Left cardiac atrium (tissue), 4 donors: ENCODE measurements around the gene ARHGAP42. TPM values are rescaled to one million over a fixed set of nuclear protein-coding genes. Genes with fewer than 3 reads are reported as not detected.

Source experiments
- ATAC-seq, 2 donors: fragments of 200-7000 bp; cut with Tn5 transposase; one replicate each; pipeline ENCODE4 v1.9.1; 2020; ENCODE audit warnings: mild to moderate bottlenecking in 2 of 2, moderate library complexity in 2 of 2
- DNase-seq: peaks from one replicate; pipeline ENCODE4 v3.0.0-alpha.2; 2020
- intact Hi-C, 2 donors: fragments of 100-400 bp; cut with DNase I; formaldehyde crosslinking; loops; one replicate each; pipeline versions ENCODE4 v1.14.1 to v1.15.1; 2022 to 2023
- total RNA-seq, 2 donors: library from RNA; stranded (reverse); fragmentation: NEBNext Ultra II Directional; extraction: Animal tissue kit (Norgen Biotek cat#: 25700); gene quantifications; one replicate each; pipeline ENCODE4 v1.2.1, GENCODE V29; 2021
- donor health status: DM: no; HTN: yes; CAD: no.
- donor health status: DM: no; HTN: yes; CAD: no; lungs with severe emphysema.
- donor health status: DM: yes; HTN: yes; CAD: no.
- donor health status: Dilated cardiomyopathy.

ARHGAP42 gene
- total RNA-seq, 2 donors from 2014 or later, result 9.0 to 12.8 TPM

DNA sequence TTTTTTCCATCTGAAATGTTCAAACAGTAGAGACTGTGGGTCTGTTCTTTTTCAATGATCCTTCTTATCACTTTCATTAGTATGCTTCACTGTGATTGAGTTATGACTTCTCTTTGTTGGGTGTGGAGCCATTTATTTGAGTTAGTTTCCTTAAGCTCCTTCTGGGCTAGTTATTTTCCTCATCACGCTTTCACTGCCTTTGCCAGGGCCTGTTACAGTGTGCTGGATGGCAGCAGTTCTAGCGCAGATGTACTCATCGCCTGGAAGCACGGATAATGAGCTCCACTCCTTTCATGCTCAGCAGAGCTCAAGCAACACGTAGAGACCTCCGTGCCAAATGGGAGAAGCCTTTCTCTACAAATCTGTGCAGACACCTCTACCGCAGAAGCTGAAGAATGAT, 7.0 kb upstream of the ARHGAP42 start:
- intact Hi-C loops, result loop anchor here (5.0 to 10.0 kb wide), 4 partner anchors 103 to 252 kb away; no protein-coding TSS in a partner anchor
- DNase-seq (no peak), ATAC-seq (no peak)

- ATAC-seq (peak; percentile 38 to 60), DNase-seq (peak; percentile 46)
- intact Hi-C loops, result loop anchor here (5.0 to 10.0 kb wide), 4 partner anchors 104 to 251 kb away; no protein-coding TSS in a partner anchor
Measured at GRCh38 chr11:100681064-100681502, 6.0 kb upstream of the ARHGAP42 start.

DNA sequence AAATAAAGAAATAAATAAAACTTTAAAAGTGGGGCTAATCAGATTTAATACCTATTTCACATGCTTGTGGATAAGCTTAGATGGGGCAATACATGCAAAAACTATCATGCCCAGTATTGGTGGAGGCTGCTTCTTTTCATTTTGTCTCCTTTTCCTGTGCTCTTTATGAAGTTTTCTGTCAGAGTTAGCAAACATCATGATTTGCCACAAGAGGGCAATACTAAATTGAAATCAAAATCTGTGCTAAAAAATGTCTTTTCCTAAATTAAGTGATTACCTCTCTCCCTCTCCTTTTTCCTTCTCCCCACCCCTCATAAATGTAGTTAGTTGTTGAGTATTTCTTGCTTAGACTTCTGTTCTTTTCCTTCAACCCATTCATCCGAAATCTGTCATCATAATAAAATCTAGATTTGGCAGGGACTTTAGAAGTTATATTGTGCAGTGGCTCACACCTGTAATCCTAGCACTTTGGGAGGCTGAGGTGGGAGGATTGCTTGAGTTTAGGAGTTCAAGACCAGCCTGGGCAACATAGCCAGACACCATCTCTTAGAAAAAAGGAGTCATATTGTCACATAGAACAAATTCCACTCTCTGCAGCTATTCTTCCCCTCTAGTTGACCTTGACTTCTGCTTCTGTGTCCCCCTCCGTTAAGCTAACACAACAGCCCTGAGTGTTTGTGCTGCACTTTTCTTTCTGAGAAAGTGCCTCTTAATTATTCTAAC, 4.7 kb upstream of the ARHGAP42 start:
- no peak for DNase-seq
- ATAC-seq, result no peak
- intact Hi-C loops, result loop anchor here (2.0 to 10.0 kb wide), 5 partner anchors 105 to 250 kb away; no protein-coding TSS in a partner anchor

DNA sequence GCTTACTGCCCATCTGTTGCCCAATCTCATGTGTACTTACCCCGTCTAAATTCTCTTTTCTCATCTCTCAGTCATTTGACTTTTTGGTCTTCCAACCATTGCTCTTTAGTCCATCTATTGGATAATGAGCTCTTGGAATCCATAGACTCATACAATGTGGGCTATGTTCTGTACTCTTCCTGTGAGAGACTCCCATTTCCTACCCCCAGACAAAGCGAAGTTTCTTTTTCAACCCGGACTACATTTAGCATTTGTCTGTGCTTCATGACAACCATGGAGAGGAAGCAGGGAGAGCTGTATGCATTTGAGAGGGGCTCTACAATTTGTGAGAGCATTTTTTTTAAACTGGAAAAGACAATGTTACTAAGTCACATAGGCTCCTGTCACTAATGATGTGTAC, 4.0 kb upstream of the ARHGAP42 start:
- intact Hi-C loops, result loop anchor here (2.0 to 10.0 kb wide), 5 partner anchors 106 to 249 kb away; no protein-coding TSS in a partner anchor
- DNase-seq (no peak), ATAC-seq (no peak)

DNA sequence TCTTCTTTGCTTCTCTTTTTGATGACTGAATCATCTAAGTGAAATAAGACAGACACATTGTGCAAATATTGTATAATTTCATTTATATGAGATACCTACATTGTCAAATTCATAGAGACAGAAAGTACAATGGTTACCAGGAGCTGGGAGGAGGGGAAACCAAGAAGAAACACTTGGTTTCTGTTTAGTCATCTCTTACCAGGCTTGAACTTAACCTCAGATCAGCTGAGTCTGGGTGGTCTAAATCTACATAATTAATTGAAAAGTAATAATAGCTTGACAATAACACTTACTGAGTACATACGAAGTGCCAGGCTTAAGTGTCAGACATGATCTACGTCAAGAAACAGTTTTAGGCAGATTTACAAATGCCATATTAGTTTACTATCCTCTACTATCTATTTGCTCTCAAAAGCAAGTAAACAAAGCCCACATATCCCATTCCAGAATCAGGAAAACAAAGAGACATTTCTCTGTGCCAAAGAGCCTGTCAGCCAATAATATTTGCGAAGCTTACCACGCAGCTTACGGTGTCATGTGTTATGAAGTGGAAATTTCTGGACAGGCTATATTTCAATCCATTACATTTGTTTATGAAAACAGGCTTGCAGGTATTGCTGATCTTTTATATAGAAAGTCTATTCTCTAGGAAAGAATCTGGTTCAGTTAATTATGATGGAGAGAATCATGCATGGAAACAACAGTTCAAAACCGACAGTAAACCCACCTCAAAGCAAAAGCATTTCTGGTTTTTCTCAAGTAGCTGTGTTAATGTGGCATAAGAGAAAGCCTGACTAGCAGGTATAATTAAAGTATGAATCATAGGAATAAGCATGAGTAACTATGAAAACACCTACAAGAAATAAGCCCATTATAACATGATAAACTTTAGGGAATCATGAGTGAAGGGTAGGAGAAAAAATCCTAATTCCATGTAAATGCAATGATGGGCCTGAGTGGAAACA, 2.7 kb upstream of the ARHGAP42 start:
- intact Hi-C loops, result loop anchor here (5.0 to 10.0 kb wide), 4 partner anchors 107 to 248 kb away; no protein-coding TSS in a partner anchor
- DNase-seq (no peak), ATAC-seq (no peak)

DNA sequence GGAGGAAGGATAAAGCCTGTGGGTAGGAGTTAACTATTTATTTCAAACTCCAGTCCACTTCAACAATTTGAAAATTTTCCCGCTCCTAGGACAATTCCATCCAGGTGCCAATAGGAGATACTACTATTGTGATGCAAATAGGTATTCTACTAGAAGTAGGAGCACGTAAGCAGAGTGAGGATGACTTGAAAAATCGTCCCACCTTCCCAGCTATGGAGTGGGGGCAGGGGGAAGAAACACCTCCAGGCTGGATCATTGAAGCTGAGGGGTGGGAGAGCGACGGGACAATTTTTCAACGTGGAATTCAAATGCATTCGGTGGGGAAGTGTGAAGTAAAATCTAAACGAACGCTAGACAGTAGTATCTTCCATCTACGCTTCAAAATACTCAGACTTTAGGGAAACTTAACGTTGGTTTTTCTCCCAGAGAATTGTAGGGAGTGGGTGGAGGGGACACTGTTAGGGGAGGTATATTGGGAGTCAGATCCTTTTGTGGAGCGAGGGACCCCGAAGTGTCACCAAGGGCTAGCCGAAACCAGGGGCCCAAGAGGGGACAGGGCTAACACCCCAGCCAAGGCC, 523 bp upstream of the ARHGAP42 start:
- intact Hi-C loops, result loop anchor here in 1 of 2 donors (10.0 kb wide), 1 partner anchor 238 kb away; no protein-coding TSS in a partner anchor
- ATAC-seq, result no peak
- DNase-seq, result no peak

DNA sequence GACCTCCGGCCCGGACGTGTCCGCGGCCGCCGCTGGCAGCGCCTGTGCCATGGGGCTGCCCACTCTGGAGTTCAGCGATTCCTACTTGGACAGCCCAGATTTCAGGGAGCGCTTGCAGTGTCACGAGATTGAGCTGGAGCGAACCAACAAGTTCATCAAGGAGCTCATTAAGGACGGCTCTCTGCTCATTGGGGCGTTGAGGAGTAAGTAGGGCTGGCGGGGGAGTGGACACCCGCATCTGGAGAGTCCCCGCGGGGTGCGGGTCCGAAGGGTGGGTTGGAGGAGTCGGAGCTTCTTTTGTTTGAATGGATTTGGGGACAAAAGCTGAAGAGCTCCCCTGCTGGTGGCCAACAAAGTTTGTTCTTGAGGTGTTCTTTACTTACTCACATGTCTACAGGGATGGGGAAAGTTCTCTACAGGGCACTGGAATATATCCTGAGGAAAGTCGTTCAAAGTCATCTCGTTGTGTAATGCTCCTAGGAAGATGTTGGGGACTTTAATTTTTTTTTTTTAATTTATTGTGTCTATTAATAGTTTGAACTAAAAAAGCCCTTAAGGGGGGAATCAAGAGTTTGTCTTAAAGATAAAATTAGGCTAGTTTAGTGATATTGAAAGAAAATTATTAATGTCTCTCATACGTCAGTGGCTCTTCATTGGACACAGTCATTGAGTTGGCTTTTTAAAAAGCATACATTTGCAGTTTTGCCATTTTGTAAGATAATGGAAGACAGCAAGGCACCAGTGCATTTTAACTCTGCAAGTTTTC, 725 bp downstream of the ARHGAP42 start:
- peak; percentile 74 to 77 for ATAC-seq
- intact Hi-C loops, result loop anchor here in 1 of 2 donors (10.0 kb wide), 1 partner anchor 237 kb away; no protein-coding TSS in a partner anchor
- DNase-seq, result peak; percentile 49

GRCh38 chr11:100689141-100689540, 2.1 kb downstream of the ARHGAP42 start:
- ATAC-seq (no peak), DNase-seq (no peak)
- intact Hi-C loops, result loop anchor here in 1 of 2 donors (10.0 kb wide), 1 partner anchor 236 kb away; no protein-coding TSS in a partner anchor

DNA sequence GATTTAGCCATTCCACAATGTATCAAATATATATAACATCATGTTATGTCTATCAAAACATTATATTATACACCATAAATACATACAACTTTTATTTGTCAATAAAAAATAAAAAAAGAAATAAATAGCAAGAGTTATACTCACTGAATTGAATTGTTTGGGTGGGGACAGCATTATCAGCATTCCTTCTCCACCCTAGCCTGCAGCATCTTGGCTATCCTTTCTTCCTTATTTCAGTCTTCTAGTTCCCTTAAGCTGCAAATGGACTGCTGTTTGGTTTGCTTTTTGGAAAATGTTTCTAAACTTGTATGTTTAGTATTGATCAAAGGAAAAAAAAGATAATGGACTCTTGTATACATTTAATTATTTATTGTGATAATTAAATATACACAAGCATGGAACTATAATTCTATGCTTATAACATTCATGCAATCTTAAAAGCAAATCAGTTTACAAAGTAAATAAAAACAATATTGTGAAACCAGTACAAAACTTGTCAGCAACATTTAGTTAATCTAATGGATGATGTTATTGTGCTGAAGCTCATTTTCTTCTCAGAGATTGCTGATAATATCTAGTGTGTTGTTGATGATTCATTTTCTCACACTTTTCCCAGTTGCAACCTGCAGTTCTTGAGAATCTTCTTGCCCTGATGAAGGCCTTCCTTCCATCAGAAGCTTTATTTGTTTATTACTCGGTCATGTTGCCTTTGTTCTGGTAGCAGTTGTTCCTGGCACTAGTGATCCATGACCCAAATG, 5.0 kb downstream of the ARHGAP42 start:
- intact Hi-C loops, result no loop called here
- DNase-seq (no peak), ATAC-seq (no peak)

- intact Hi-C loops, result no loop called here
- DNase-seq (no peak), ATAC-seq (no peak)
Measured at GRCh38 chr11:100695911-100696310, 8.8 kb downstream of the ARHGAP42 start.

DNA sequence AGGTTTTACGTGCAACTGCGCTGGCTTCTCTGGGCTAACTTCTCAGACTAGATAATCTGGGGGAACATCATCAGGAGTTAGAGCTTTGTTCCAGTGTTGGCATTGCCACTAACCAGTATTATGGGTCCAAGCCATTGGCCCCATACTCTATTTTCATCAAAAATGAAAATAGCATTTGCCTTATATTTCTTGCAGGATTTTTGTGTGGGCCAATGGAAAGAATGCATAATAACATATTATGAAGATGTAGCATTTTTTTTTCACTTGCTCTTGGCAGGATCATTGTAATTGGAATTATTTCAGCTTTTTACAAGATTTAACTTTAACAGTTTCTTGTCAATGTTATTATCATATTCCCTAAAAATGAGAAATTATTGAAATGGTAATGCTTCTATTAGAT, 16.1 kb downstream of the ARHGAP42 start:
- ATAC-seq (no peak), DNase-seq (no peak)
- intact Hi-C loops, result no loop called here

DNA sequence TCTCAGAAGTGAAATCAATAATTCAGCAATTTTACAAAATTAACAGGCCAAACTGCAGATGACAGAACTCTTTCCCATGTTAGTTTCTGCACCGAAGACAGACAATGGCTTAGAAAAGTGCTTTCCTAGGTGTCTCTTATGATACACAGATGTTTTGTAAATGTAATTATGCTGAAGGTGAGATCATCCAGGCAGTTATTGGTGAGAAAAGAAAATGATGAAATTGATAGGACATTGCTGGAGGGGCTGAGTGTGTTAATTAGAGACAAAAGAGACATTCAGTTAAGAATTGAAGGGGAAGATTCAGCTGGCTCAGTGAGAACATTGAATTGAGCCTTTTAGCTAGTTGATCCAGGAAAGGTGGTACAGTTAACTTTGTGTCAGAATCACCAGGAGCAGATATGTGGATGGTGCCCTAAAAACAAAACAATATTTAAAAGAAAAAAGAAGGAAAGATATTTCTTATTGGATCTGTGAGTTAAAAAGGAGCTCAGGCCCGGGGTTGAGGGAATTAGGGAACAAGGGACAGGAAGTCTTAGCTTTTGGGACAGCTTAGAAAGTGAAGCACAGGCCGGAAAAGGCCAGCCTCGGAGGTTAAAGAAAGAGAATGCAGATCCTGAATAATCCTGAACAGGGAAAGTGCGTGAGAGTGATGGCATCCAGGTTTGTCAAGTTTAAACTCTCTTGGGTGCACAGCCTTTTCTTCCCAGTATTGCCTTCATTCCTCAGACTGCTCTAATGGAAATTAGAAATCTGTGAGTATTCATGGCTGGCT, 16.9 kb downstream of the ARHGAP42 start:
- DNase-seq (no peak), ATAC-seq (no peak)
- intact Hi-C loops, result no loop called here

- DNase-seq (no peak), ATAC-seq (no peak)
Measured at GRCh38 chr11:100705447-100705846, 18.4 kb downstream of the ARHGAP42 start.

GRCh38 chr11:100706179-100706578, 19.1 kb downstream of the ARHGAP42 start:
- intact Hi-C loops, result no loop called here
- ATAC-seq (no peak), DNase-seq (no peak)

More at GRCh38 chr11:100705447-100705846, 18.4 kb downstream of the ARHGAP42 start:
- intact Hi-C loops, result no loop called here

DNA sequence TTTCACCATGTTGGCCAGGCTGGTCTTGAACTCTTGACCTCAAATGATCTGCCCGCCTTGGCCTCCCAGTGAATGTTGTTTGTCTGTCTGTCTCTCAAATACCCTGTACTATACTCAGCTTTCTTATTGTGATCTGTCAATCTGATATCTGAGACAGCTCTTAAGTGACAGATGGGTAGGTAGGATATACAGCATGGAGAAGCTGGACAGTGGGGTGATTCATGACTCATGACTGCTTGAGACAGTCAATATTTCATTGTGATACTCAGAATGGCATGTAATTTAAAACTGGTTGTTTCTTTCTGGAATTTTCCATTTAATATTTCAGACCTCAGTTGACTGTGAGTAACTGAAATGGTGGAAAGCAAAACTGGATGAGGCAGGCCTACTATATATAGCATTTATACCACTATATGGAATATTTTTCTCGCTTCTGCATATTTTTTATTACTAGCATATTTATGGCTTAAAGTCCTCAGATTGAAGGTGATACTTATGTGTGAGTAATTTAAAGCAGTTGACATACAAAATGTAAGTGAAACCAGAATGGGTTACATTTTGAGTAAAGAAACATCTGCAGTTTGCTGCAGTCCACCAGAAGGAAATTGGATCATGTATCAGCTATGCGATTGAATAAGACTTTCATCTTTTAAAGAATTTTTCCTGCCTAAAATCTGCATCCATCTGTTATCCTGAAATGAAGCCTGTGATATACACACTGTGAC, 22.3 kb downstream of the ARHGAP42 start:
- DNase-seq, result no peak
- intact Hi-C loops, result no loop called here
- no peak for ATAC-seq

GRCh38 chr11:100711984-100712383, 24.9 kb downstream of the ARHGAP42 start:
- intact Hi-C loops, result no loop called here
- no peak for DNase-seq
- ATAC-seq, result no peak
